HG02623 (cell line): Measurements from ENCODE around the gene CHRNA4.
"Not testable (repeated sequence)": the region's sequence is repeated elsewhere in the genome, so short reads cannot be mapped to it uniquely, and the experiment has no call there.

Experiments used
- ATAC-seq: cut with Tn5 transposase; IDR thresholded peaks from one replicate; pipeline ENCODE4 v1.9.1; 2021; ENCODE audit warnings: moderate library complexity; ENCODE audit not compliant: unreplicated experiment

CHRNA4 gene

GRCh38 chr20:63351326-63351700 is 9.8 kb downstream of the CHRNA4 start:
- no peak for ATAC-seq

GRCh38 chr20:63350597-63351325 is 10.4 kb downstream of the CHRNA4 start:
- no peak for ATAC-seq

GRCh38 chr20:63350196-63350595 is 11.0 kb downstream of the CHRNA4 start:
- ATAC-seq, result no peak

- ATAC-seq, result no peak
Measured at GRCh38 chr20:63349516-63349895, 11.6 kb downstream of the CHRNA4 start.

GRCh38 chr20:63348828-63349515 is 12.2 kb downstream of the CHRNA4 start:
- no peak for ATAC-seq

- no peak for ATAC-seq
Measured at GRCh38 chr20:63347950-63348827, 13.0 kb downstream of the CHRNA4 start.

- no peak for ATAC-seq
Measured at GRCh38 chr20:63347081-63347741, 13.9 kb downstream of the CHRNA4 start.

- ATAC-seq, result no peak
Measured at GRCh38 chr20:63346131-63347080, 14.7 kb downstream of the CHRNA4 start.

GRCh38 chr20:63345328-63346100 is 15.6 kb downstream of the CHRNA4 start:
- no peak for ATAC-seq

- no peak for ATAC-seq
Measured at GRCh38 chr20:63344616-63345327, 16.4 kb downstream of the CHRNA4 start.

GRCh38 chr20:63343460-63344445 is 17.4 kb downstream of the CHRNA4 start:
- no peak for ATAC-seq

- ATAC-seq, result no peak
Measured at GRCh38 chr20:63342561-63343459, 18.3 kb downstream of the CHRNA4 start.

- ATAC-seq, result not testable (repeated sequence)
Measured at GRCh38 chr20:63340158-63340688, 20.9 kb downstream of the CHRNA4 start.

GRCh38 chr20:63339154-63340094 is 21.7 kb downstream of the CHRNA4 start:
- not testable (repeated sequence) for ATAC-seq
